AG08396 (cell line): ENCODE results near the gene RELT.

Source experiments
- DNase-seq: peaks from one replicate; pipeline ENCODE4 v3.0.0; 2012; ENCODE audit warnings: low spot score, mixed read lengths

Gene RELT

DNA sequence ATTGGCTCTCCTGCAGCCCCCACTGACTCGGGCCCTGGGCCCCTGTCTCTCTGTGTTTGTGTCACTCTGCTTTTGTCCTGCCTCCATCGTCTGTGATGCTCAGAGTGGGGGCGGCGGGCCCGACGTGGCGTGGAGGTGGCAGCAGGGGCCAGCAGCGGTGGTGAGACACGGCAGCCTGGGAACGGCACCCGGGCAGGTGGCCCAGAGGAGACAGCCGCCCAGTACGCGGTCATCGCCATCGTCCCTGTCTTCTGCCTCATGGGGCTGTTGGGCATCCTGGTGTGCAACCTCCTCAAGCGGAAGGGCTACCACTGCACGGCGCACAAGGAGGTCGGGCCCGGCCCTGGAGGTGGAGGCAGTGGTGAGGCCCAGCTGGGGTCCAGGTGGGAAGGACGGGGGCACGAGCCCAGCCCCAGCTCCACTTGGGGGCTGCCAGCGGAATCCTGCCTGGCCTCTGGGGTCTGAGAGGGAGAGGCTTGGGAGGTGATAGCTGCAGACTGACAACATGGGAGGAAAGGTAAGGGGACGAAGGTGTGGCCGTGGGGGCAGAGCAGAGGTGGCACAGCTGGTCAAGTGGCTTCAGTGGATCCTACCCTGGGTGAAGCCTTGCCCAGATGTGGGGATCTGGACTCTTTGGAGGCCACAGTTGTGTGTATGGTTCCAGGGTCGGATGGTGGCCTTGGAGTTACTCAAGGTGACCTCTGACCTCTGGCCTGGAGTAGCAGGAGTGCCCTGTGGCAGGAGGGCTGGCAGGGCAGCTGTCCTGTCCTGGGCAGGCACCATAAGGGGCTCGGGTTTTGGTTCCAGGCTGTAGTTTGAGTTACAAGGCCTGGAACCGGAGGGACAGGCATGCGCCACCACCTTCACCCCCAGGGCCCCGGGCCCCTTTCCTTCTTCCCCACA lies 16.2 kb downstream of the RELT start:
- DNase-seq: no peak

DNA sequence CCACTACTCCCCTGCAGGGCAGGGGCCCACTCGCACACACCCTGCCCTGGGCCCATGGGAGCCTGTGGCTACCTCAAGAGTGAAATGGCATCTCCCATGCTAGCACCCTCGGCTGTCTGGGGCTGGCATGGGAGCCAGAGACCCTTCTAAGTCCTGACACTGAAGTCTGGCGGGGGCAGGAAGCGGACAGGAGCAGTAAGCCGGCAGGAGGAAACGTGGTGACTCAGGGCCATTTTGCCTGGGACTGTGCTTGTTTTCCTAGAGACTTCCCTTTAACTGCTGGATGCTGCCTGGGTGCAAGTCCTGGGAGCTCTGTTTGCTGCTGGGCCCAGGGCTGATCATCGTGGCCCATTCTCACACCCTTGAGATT lies 16.8 kb downstream of the RELT start:
- DNase-seq: no peak

GRCh38 chr11:73393479-73394415 lies 17.5 kb downstream of the RELT start:
- DNase-seq: peak; percentile 94

GRCh38 chr11:73394416-73395296 lies 18.5 kb downstream of the RELT start:
- DNase-seq: no peak

DNA sequence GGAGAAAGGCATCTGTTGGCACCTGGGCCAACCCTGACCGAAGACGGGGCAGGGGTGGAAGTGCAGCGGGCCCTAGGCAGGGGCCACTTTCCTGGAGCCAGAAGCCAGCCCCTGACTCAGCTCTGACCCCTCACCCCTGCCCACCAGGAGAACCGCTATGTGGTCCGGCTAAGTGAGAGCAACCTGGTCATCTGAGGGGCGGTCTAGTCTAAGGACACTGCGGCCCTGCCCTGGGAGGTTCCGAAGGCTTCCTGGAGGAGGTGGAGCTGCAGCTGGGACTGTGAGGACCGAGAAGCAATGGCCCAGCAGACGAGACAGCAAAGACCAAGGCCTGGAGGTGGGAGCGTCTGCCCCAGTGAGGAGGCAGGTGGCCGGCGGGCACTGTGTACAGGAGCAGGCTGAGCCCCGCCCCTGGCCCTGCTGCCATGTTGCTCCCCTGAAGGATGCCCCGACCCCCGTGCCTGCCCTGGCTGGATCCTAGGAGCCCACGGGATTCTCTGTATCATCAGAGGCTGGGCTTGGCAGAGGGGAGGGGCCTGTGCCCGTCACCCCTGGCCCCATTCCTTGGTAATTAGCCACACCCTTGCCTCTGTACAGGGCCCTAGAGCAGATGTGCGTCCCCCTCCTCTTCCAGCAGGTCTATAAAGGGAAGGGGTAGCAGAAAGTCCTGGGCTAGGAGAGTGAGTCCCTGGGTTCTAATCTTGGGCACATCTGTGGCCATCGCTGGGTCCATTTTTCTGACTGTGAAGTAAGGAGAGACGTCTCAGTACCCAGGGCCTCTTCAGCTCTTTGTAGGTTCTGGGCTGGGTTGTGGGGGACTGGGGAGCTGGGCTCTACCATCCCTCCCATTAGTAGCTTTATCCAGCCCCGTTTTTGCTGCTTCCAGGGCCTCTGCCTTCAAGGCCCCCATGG lies 19.4 kb downstream of the RELT start:
- DNase-seq: no peak

DNA sequence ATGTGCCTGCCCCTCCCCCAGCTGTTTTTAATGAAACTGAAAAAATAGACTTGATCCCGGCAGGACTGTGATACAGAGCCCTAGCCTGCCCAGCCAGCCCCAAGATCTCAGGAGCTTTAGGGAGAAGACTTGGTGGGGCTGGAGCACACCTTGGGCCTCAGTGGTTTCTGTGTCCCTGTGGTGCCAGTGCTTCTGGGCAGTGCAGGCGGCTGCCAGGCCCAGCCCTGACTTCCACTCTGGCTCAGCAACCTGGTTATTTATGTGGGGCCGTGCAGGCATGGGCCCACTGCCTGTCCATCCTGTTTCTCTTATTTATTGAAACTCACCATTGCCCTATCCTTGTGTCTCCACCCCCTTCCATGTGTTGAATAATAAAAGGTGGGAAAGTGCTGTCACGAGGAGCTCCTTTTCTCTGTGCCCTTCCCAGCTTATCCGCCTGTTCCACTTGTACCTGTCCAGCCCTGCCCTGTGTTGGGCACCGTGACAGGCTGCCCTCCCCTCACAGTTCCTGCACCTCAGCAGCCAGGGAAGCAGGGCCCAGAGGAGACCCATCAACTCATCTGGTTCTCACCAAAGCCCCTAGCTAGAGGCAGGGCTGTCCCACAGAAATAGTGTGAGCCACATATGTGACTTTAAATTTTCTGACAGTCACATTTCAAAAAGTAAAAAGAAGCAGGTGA lies 20.2 kb downstream of the RELT start:
- DNase-seq: no peak

GRCh38 chr11:73396985-73397384 lies 20.8 kb downstream of the RELT start:
- DNase-seq: no peak

DNA sequence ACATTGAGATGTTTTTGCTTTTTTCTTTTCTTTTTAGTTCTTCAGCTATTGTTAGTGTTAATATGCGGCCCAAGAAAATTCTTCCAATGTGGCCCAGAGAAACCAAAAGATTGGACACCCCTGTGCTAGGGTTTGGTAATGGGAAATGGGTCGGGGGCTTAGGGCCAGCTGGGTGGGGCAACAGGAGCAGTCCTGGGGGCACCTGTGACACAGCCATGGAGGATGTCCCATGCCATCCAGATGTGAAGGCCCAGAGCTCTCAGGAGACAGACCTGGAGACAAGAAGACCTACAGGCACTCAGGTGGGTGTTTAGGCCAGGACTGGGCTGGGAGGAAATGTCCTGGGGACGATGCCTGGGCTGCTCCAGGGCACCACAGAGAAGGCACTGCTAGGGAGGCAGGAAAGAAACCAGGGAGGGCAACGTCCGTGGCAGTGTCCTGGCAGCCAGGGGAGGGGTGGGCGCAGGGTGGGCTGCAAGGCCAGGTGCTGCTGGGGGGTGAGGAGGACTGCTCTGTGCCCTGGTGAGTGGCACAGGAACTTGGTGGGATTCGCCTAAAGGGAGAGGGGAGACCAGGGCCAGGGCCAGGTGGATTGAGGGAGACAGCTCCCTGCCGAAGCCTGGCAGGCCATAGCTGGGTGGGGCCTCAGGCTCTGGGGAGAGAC lies 21.4 kb downstream of the RELT start:
- DNase-seq: no peak

DNA sequence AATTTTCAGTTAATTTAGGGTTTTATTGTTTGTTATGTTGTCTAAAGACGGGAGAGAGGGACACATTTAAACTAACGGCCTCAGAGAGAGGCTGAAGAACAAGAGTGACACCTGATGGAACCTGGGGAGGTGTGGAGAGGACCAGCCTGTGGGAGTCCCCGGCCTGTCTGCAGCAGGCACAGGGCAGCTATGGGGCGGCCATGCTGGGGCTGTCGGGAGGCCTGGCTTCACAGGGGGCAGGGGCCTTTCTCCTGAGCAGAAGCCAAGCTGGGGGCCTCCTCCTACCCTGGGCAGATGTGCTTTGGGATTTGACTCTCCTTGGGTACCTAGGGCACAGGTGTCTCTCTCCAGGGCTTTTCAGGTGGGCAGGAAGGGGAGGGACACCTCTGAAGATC lies 21.9 kb downstream of the RELT start:
- DNase-seq: no peak

GRCh38 chr11:73398721-73399120 lies 22.5 kb downstream of the RELT start:
- DNase-seq: no peak

DNA sequence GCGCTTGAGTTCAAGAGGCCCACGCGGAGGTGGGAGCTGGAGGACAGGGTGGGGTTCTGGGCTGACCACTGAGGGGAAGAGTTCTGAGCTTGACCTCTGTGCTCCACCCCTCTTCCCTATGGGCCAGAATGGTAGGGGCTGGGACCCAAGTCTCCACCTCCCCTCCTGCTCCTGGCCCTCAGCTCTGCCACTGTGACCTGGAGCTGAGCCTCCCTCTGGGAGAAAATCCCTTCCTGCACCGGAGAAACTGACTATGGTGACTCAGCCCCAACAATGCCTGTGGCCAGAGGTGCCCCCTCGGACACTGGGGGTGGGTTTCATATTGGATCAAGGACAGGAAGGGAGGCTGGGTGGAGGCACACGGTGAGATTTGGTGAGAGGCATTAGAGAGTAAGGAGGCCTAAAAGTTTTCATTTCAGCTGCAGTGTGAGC lies 23.0 kb downstream of the RELT start:
- DNase-seq: no peak

GRCh38 chr11:73399636-73400035 lies 23.4 kb downstream of the RELT start:
- no peak for DNase-seq

GRCh38 chr11:73400293-73400692 lies 24.1 kb downstream of the RELT start:
- DNase-seq: no peak

DNA sequence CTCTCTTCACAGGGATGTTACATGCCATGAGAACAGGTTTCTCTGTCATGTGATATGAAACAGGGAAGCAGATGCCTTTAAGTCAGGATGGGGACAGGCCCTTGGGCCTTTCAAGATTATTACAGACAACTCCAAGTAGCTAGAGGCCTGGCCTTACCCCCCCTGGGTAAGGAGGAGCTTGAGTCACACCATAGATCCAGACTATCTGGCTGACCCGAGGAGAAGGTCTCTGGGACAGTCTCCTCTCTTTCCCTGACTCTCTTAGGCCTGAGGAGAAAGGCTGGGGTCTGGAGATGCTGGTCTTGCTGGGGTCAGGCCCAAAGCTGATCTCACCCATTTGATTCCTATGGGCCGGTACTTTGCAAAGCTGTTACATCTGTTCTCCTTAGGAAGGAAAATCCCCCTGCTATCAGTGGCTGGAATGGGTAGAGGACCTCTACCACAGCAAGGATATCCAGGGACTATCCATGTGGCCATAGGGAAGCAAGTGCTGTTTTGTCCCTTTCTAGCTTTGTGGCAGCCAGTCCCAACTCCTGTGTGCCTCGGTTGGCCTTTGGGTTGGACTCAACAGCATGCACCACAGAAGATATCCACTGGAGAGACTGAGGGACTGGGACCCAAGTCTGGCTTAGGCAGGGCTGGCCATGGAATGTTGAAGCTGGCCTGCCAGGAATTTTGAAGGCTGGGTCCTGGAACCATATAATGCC lies 25.2 kb downstream of the RELT start:
- no peak for DNase-seq

DNA sequence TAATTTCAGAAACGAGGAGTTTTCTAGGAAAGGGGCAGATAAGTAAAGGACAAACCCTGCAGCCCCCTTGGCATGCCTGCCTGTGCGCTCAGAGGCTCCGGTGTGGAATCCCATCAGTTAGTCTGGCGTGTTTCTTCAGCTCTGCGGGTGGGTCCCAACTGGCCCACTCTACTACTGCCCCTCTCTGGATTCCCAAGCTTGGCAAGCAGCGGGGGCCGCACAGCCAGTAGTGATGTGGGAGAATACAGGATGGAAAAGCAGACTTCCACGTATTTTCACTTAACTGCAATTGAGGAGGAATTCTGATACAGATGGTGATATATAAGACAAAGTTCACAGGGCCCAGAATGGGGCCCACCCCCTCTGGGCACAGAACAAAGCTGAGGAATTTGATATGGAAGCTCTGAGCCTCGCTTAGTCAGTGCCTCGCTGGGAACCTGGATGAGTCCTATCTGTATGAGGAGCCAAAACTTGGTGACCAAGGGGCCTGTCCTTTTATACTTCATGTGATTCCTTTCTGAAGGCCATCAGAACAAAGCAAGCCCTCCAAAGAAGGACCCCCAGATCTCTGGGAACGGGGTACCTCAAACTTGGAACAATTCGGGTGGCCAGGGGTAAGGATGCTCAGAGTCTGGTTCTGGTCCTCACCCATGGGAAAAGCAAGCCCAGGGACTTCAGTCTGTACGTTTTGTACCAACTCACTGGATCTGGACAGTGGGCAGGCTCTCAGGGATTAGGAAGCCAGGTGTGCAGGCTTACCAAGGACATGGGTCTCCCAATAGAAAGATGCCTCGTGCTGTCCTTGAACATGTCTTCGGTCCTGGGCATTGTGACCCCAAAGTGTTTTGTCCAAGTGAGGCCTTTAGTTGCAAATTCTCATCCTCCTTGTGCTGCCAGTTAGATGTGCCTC lies 26.0 kb downstream of the RELT start:
- DNase-seq: peak; percentile 10

- DNase-seq: peak; percentile 23
Observed at GRCh38 chr11:73402834-73403185, 26.6 kb downstream of the RELT start.

DNA sequence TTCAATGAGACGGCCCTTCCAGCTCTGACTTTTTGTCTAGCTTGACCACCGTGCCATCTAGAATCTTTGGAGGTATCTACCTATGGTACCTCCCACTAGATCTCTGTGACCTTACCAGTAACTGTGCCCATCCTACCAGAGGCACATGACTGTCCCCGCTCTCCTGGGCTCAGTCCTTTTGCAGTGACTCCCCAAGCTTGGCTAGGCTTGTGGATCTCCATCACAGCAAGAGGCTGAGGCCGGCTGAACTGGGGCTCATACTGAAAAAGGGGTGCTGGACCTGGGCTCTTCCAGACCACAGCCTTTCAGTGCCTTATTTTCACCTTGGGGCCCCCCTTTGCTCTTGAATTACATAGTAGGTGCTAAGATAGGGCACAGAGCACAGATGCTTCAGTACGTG lies 27.3 kb downstream of the RELT start:
- no peak for DNase-seq

DNA sequence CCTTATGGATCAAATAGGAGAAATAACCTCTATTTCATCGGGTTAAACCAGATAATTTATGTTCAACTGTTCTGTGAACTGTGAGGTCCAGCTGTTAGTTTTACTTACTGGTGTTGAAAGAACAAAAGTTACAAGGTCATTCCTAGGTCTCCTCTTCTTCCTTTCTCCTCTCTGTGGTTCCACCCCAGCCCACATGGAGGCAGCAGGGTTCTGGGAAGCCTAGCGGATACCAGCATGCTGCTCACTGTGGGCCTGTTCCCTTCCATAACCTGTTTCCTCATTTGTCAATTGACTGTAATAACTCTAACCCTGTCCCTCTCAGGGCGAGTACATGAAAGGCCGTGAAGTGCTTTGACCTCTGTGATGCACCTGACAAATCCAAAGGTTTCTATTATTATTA lies 27.8 kb downstream of the RELT start:
- peak; percentile 79 for DNase-seq
